ENCODE data around the gene VAMP1. TPM values are rescaled to one million over a fixed set of nuclear protein-coding genes. Genes with fewer than 3 reads are reported as not detected.

VAMP1 gene
- total RNA-seq, 1 experiment from 2014 or later: 10.3 TPM

- H3K4me1 ChIP-seq (ENCODE audit: insufficient read depth, low read length): no peaks in the 10 kb centered on the region
- no peak overlapping the region for H3K27ac ChIP-seq (ENCODE audit: insufficient read length, low read depth, low read length)
- H3K79me2 ChIP-seq (ENCODE audit: insufficient read depth, low read length): no peaks in the 10 kb centered on the region; the same call in 1 of the 2 replicates
- H3K23ac ChIP-seq (ENCODE audit: insufficient read length, low read depth, low read length): no peak overlapping the region
- peaks cover 6% of the 10 kb centered on the region for H3K23me2 ChIP-seq (ENCODE audit: insufficient read length, low read depth, low read length, poor library complexity, severe bottlenecking)
- H3K14ac ChIP-seq (ENCODE audit: insufficient read depth, low read length): no peak overlapping the region
- Mint-ChIP-seq H3K9me3 (peaks cover 0 to 2% of the 10 kb centered on the region in 2 experiments; a peak in 3 of 5 replicates), H3K36me3 (ENCODE audit: insufficient read depth in 1 of 3, low read depth in 3 of 3) (peaks cover 13 to 28% (median 17%) of the 10 kb centered on the region in 3 experiments), H3K4me1 (peaks cover 18% of the 10 kb centered on the region in 2 experiments), H3K27ac (no peak overlapping the region), H3K4me3 (peak overlapping the region; percentile 83 to 89), H3K27me3 (ENCODE audit: low read depth) (peaks cover 18% of the 10 kb centered on the region)
- H3K4me2 ChIP-seq (ENCODE audit: insufficient read depth, insufficient read length, low read length): peak overlapping the region; percentile 73
- H3K9ac ChIP-seq (ENCODE audit: extremely low read depth, insufficient read length, low read length): peak overlapping the region; percentile 73
- no peak overlapping the region for H2BK12ac ChIP-seq (ENCODE audit: insufficient read length, low read depth, low read length)
- H4K20me1 ChIP-seq (ENCODE audit: control insufficient read depth, insufficient read depth, insufficient read length): no peaks in the 10 kb centered on the region
- no peak overlapping the region for H2BK15ac ChIP-seq (ENCODE audit: low read depth, low read length)
- WGBS (ENCODE audit: extremely low coverage, insufficient read length, low lambda C conversion rate): no CpG with 5 or more reads among the region's 16 CpGs
- no peak overlapping the region for H2AFZ ChIP-seq (ENCODE audit: low read length)
- TF ChIP-seq CTCF (conservative IDR thresholded peaks at IDR 0.05): no peak
- no peak overlapping the region for H3K4ac ChIP-seq (ENCODE audit: low read depth, low read length)
- no peak overlapping the region for H4K8ac ChIP-seq (replicated peaks; ENCODE audit: insufficient read length, low read depth, low read length)
- DNase-seq: no peak
- no peak overlapping the region for H4K5ac ChIP-seq (ENCODE audit: insufficient read length, low read depth, low read length)
- peak overlapping the region; percentile 19 for H3K18ac ChIP-seq (ENCODE audit: insufficient read length, low read depth, low read length)
- H2AK5ac ChIP-seq (ENCODE audit: insufficient read length, low read length): no peak overlapping the region
- H3K27me3 ChIP-seq (ENCODE audit: insufficient read depth, low read length): no peaks in the 10 kb centered on the region
- no peak overlapping the region for H3T11ph ChIP-seq (ENCODE audit: low read length)
- no peak overlapping the region for H4K91ac ChIP-seq (ENCODE audit: insufficient read length, low read depth, low read length)
- H3K9me3 ChIP-seq (ENCODE audit: control insufficient read depth, low read depth, low read length): no peaks in the 10 kb centered on the region
- no peak overlapping the region for H2BK5ac ChIP-seq (ENCODE audit: insufficient read length, low read length)
- no peak overlapping the region for H2BK20ac ChIP-seq (ENCODE audit: low read depth, low read length, poor library complexity, severe bottlenecking)
- no peaks in the 10 kb centered on the region for H3K79me1 ChIP-seq (ENCODE audit: insufficient read depth, low read depth, low read length, poor library complexity, severe bottlenecking)
- no peak overlapping the region for H2BK120ac ChIP-seq (ENCODE audit: low read depth, low read length, poor library complexity, severe bottlenecking)
- H3K56ac ChIP-seq (ENCODE audit: insufficient read length, low read depth, low read length): no peak overlapping the region
These were observed 685 bp downstream of the VAMP1 start for GRCh38 chr12:6469609-6470374.

Data from H9 (cell line).